Uterus (tissue), 4 donors: ENCODE measurements around the gene SLC25A25. TPM values are rescaled to one million over a fixed set of nuclear protein-coding genes. Genes with fewer than 3 reads are reported as not detected.
"Not testable (repeated sequence)": the region's sequence is repeated elsewhere in the genome, so short reads cannot be mapped to it uniquely, and the experiment has no call there.

ENCODE experiments used
- DNase-seq, 2 donors: peaks; one replicate each; pipeline ENCODE4 v3.0.0-alpha.2; 2019 to 2020
- H3K27ac ChIP-seq, 2 donors: fragments of 200-600 bp; sonication (generic); 1 replicate in 1 of 2; 2 replicates in 1 of 2; pipeline ENCODE4 v1.5.1; 2016 to 2018
- H3K27me3 ChIP-seq, 2 donors: fragments of 200-600 bp; sonication (generic); one replicate each; pipeline ENCODE4 v1.5.1; 2018 to 2019; ENCODE audit warnings: control low read depth in 1 of 2
- H3K36me3 ChIP-seq, 2 donors: fragments of 200-600 bp; sonication (generic); one replicate each; pipeline ENCODE4 v1.5.1; 2019; ENCODE audit warnings: control low read depth in 1 of 2
- H3K4me1 ChIP-seq, 2 donors: fragments of 200-600 bp; sonication (generic); one replicate each; pipeline ENCODE4 v1.5.1; 2018 to 2019; ENCODE audit warnings: control low read depth in 1 of 2
- H3K4me3 ChIP-seq, 2 donors: fragments of 200-600 bp; sonication (generic); 1 replicate in 1 of 2; 2 replicates in 1 of 2; pipeline ENCODE4 v1.5.1; 2018 to 2019; ENCODE audit warnings: mild to moderate bottlenecking in 1 of 2
- H3K9me3 ChIP-seq, 2 donors: fragments of 200-600 bp; sonication (generic); one replicate each; pipeline ENCODE4 v1.5.1; 2019; ENCODE audit warnings: control low read depth in 1 of 2
- POLR2A ChIP-seq, 2 donors: fragments of 450-650 bp; IDR thresholded peaks; one replicate each; pipeline ENCODE4 v1.6.1; 2016; ENCODE audit warnings: antibody characterized with exemption in 2 of 2, mild to moderate bottlenecking in 1 of 2, moderate library complexity in 1 of 2
- intact Hi-C: fragments of 100-400 bp; cut with DNase I; formaldehyde crosslinking; loops from one replicate; pipeline ENCODE4 v1.15.1; 2023; ENCODE audit warnings: low total_unique reads
- total RNA-seq, 4 donors: library from RNA; depleted of rRNA in 3 of 4; stranded (reverse); fragments of >200 nt in 3 of 4; gene quantifications; one replicate each; pipeline versions ENCODE4 v1.1.0 to v1.2.4, GENCODE V29; 2014 to 2023
- TF ChIP-seq, protein P1 (sequence below), 4 experiments: fragments of 200-600 bp in 2 of 4; fragments of 450-650 bp in 2 of 4; sonication (generic) in 2 of 4; IDR thresholded peaks; one replicate each; pipeline ENCODE4 v1.5.1; 2016 to 2019; ENCODE audit warnings: antibody characterized with exemption in 4 of 4, mild to moderate bottlenecking in 2 of 4, moderate library complexity in 1 of 4
- donor health status: DM: yes; HTN: yes; CAD: no.

Gene SLC25A25
- total RNA-seq, 4 donors from 2014 or later: 14.3 to 49.7 (median 49.0) TPM

GRCh38 chr9:128068386-128069205, 564 bp downstream of the SLC25A25 start:
- no peaks in the 10 kb centered on the region for H3K36me3 ChIP-seq
- intact Hi-C loops: no loop called here
- H3K9me3 ChIP-seq: no peaks in the 10 kb centered on the region
- H3K4me1 ChIP-seq: peaks cover 11 to 25% of the 10 kb centered on the region in 2 donors
- peak overlapping the region; percentile 98 to 99 for H3K27ac ChIP-seq
- TF ChIP-seq, protein P1, sequence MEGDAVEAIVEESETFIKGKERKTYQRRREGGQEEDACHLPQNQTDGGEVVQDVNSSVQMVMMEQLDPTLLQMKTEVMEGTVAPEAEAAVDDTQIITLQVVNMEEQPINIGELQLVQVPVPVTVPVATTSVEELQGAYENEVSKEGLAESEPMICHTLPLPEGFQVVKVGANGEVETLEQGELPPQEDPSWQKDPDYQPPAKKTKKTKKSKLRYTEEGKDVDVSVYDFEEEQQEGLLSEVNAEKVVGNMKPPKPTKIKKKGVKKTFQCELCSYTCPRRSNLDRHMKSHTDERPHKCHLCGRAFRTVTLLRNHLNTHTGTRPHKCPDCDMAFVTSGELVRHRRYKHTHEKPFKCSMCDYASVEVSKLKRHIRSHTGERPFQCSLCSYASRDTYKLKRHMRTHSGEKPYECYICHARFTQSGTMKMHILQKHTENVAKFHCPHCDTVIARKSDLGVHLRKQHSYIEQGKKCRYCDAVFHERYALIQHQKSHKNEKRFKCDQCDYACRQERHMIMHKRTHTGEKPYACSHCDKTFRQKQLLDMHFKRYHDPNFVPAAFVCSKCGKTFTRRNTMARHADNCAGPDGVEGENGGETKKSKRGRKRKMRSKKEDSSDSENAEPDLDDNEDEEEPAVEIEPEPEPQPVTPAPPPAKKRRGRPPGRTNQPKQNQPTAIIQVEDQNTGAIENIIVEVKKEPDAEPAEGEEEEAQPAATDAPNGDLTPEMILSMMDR (IDR thresholded peaks at IDR 0.05): no peak
- TF ChIP-seq POLR2A (IDR thresholded peaks at IDR 0.05): no peak
- H3K4me3 ChIP-seq: peak overlapping the region; percentile 84 to 95
- H3K27me3 ChIP-seq: no peaks in the 10 kb centered on the region
- DNase-seq: no peak

- H3K27ac ChIP-seq: peak overlapping the region; percentile 98 to 99
- peaks cover 6 to 30% of the 10 kb centered on the region in 2 donors for H3K4me1 ChIP-seq
- intact Hi-C loops: no loop called here
Measured at GRCh38 chr9:128070874-128071273, 2.8 kb downstream of the SLC25A25 start.

GRCh38 chr9:128071475-128071874, 3.4 kb downstream of the SLC25A25 start:
- Histone ChIP-seq H3K4me1 (peaks cover 6 to 24% of the 10 kb centered on the region in 2 donors), H3K4me3 (peak overlapping the region in 1 of 2 donors; percentile 24), H3K27ac (peak overlapping the region; percentile 98 to 99)
- intact Hi-C loops, H3K36me3 ChIP-seq, H3K9me3 ChIP-seq, H3K27me3 ChIP-seq, DNase-seq: not testable (repeated sequence)

More at GRCh38 chr9:128070874-128071273, 2.8 kb downstream of the SLC25A25 start:
- no peaks in the 10 kb centered on the region for H3K9me3 ChIP-seq
- H3K4me3 ChIP-seq: peak overlapping the region in 1 of 2 donors; percentile 24
- no peak for TF ChIP-seq POLR2A (IDR thresholded peaks at IDR 0.05)
- TF ChIP-seq, protein P1 (IDR thresholded peaks at IDR 0.05): no peak
- no peaks in the 10 kb centered on the region for H3K27me3 ChIP-seq
- DNase-seq: no peak
- no peaks in the 10 kb centered on the region for H3K36me3 ChIP-seq

DNA sequence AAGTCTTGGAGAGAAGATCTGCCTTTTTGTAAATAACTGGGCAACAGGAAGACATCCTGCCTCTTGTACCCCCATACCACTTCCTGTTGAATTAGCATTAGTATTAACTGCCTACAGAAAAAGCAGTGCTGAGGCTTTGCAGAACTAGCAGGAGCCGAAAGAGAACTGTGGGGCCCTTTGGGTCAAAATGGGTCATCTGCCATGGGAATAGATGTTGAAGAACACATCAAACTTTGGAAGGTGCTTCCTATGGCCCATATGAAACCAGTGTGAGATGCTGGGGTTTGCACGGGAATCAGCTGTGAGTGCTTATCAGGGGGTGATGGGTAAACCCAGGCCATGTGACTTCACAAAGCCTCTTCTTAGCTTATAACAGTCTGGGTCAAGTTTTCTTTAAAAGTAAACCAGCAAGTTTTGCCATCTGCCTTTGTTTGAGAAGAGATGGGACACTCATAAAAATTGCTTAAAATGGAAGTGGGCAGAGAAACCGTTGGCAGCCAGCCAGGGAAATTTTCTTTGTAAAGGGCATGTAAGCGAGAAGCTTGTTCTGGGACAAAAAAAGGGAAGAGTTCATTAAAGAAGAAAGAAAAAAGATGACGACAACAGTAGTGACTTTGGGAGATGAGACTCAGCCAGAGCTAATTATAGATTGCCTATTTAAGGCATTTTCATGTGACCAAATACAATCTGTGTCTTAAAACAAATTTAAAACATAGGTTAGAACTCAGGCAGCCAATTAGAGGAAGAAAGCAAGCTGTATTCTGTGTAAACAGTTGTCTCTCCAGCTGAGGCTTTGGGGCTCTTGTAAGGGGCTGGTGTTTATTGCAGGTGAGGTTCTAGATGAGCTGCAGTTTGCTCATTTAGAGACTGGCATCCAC, 4.4 kb downstream of the SLC25A25 start:
- peak; percentile 78 to 90 for DNase-seq
- intact Hi-C loops: no loop called here
- TF ChIP-seq, protein P1 (IDR thresholded peaks at IDR 0.05): no peak
- no peak for TF ChIP-seq POLR2A (IDR thresholded peaks at IDR 0.05)
- Histone ChIP-seq H3K4me3 (peak overlapping the region in 1 of 2 donors; percentile 3), H3K36me3 (no peaks in the 10 kb centered on the region), H3K4me1 (peaks cover 6 to 22% of the 10 kb centered on the region in 2 donors), H3K27ac (peak overlapping the region; percentile 98 to 99), H3K27me3 (no peaks in the 10 kb centered on the region), H3K9me3 (no peaks in the 10 kb centered on the region)

GRCh38 chr9:128073253-128073886, 5.3 kb downstream of the SLC25A25 start:
- no peaks in the 10 kb centered on the region for H3K27me3 ChIP-seq
- intact Hi-C loops: no loop called here
- DNase-seq: peak in 1 of 2 donors; percentile 61
- H3K4me3 ChIP-seq: no peak overlapping the region
- H3K27ac ChIP-seq: peak overlapping the region; percentile 98 to 99
- H3K36me3 ChIP-seq: no peaks in the 10 kb centered on the region
- TF ChIP-seq, protein P1 (IDR thresholded peaks at IDR 0.05): no peak
- no peak for TF ChIP-seq POLR2A (IDR thresholded peaks at IDR 0.05)
- peaks cover 16 to 22% of the 10 kb centered on the region in 2 donors for H3K4me1 ChIP-seq
- H3K9me3 ChIP-seq: no peaks in the 10 kb centered on the region
